GM13976 (cell line): ENCODE data around the gene ANKIB1.

ENCODE experiments used
- DNase-seq: peaks from one replicate; pipeline ENCODE4 v3.0.0; 2012; ENCODE audit warnings: low spot score
- in situ Hi-C: fragments of 300-500 bp; cut with MboI; formaldehyde crosslinking; loops from one replicate; pipeline ENCODE4 v1.12.0; 2022; ENCODE audit warnings: low sequenced_read_pairs, mixed read lengths, inconsistent platforms; ENCODE audit not compliant: unreplicated experiment
- TF ChIP-seq, protein P1 (sequence below): IDR thresholded peaks from 2 replicates; pipeline ENCODE4 v1.5.1; 2012; ENCODE audit warnings: borderline replicate concordance, mild to moderate bottlenecking; ENCODE audit not compliant: insufficient read depth; ENCODE audit errors: extremely low read depth, missing control alignments, control extremely low read depth

The ANKIB1 gene

GRCh38 chr7:92362131-92362530, 116.4 kb downstream of the ANKIB1 start:
- TF ChIP-seq, protein P1, sequence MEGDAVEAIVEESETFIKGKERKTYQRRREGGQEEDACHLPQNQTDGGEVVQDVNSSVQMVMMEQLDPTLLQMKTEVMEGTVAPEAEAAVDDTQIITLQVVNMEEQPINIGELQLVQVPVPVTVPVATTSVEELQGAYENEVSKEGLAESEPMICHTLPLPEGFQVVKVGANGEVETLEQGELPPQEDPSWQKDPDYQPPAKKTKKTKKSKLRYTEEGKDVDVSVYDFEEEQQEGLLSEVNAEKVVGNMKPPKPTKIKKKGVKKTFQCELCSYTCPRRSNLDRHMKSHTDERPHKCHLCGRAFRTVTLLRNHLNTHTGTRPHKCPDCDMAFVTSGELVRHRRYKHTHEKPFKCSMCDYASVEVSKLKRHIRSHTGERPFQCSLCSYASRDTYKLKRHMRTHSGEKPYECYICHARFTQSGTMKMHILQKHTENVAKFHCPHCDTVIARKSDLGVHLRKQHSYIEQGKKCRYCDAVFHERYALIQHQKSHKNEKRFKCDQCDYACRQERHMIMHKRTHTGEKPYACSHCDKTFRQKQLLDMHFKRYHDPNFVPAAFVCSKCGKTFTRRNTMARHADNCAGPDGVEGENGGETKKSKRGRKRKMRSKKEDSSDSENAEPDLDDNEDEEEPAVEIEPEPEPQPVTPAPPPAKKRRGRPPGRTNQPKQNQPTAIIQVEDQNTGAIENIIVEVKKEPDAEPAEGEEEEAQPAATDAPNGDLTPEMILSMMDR = no peak
- no peak for DNase-seq
- in situ Hi-C loops = no loop called here

GRCh38 chr7:92366730-92367129, 121.0 kb downstream of the ANKIB1 start:
- TF ChIP-seq, protein P1 = no peak
- DNase-seq = no peak
- in situ Hi-C loops = no loop called here

DNA sequence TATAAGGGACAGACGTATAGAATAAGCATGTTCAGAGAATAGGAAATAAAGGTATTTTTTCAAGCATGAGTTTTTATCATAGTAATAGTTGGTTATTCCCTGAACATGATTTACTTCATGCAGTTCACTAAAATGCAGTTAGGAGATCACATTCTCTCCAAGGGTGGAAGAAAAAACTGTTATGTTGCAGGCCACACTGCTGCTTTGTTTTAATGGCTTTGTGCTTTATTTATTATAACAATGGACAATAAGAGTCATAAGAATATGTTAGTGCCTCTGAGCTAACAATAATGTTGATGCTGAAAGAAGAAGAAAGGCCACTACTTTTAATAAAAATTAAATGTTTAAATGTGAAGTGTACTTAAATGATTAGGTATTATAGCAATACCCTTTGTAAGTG, 123.0 kb downstream of the ANKIB1 start:
- no peak for DNase-seq
- TF ChIP-seq, protein P1 = no peak
- in situ Hi-C loops = no loop called here

DNA sequence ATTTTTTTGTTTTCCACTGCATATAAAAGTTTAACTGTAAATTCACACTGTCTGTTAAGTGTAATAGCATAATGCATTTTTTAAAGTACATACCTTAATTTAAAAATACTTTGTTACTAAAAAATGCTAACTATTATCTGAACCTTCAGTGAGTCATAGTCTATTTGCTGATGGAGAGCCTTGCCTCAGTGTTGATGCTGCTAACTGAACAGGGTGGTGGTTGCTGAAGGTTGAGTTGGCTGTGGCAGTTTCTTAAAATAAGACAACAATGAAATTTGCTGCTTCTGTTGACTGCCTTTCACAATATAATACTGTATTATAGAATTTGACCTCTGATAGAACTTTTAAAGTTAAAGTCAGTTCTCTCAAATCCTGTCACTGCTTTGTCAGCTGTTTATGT, 129.2 kb downstream of the ANKIB1 start:
- TF ChIP-seq, protein P1 = no peak
- in situ Hi-C loops = no loop called here
- DNase-seq = no peak

DNA sequence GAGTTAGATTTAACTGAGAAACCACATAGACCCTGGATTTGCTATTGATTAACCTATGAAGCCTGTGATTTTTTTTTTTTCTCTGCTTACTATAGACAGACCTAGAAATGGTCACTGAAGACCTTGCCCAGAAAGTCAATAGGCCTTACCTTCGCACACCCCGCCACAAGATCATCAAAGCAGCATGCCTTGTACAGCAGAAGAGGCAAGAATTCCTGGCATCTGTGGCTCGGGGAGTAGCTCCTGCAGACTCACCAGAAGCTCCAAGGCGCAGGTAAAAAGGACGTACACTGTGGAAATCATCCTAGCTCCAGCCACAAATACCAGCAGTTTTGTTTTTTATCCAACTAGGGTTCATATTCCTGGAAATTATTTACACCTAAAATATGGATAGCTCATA, 145.3 kb downstream of the ANKIB1 start:
- DNase-seq = no peak
- in situ Hi-C loops = no loop called here
- TF ChIP-seq, protein P1 = no peak

- DNase-seq = no peak
- TF ChIP-seq, protein P1 = no peak
- in situ Hi-C loops = no loop called here
These were observed 151.8 kb downstream of the ANKIB1 start for GRCh38 chr7:92397542-92397941.

DNA sequence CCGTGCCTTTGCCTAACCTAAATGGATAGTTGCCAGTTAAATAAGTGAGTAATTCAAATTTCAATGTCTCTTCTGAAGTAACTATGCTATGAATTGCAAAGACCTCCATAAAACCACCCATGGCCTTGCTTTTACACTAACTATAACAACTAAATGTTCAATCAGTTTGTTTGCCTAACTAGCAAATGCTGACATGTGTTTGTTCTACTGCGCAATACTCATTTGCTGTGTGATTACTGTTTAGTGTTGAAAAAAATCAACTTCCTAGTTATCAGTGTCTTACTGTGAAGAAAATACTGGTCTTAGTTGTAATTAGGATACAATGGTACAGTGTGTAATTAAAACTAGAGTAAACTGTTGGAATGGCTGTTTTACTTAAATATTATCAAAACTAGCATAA, 154.2 kb downstream of the ANKIB1 start:
- no peak for DNase-seq
- in situ Hi-C loops = no loop called here
- TF ChIP-seq, protein P1 = no peak
